GM21619 (cell line): ENCODE results near the gene ZNF506.
"Not testable (repeated sequence)": the region's sequence is repeated elsewhere in the genome, so short reads cannot be mapped to it uniquely, and the experiment has no call there.

ENCODE experiments used
- ATAC-seq: cut with Tn5 transposase; IDR thresholded peaks from one replicate; pipeline ENCODE4 v1.9.1; 2021; ENCODE audit not compliant: unreplicated experiment

ZNF506 gene

GRCh38 chr19:19746286-19747213 lies 75.0 kb downstream of the ZNF506 start:
- ATAC-seq: no peak

- ATAC-seq: no peak
Measured at GRCh38 chr19:19745496-19746285, 75.9 kb downstream of the ZNF506 start.

GRCh38 chr19:19744641-19745040 lies 76.9 kb downstream of the ZNF506 start:
- no peak for ATAC-seq

- not testable (repeated sequence) for ATAC-seq
Measured at GRCh38 chr19:19743921-19744320, 77.6 kb downstream of the ZNF506 start.

DNA sequence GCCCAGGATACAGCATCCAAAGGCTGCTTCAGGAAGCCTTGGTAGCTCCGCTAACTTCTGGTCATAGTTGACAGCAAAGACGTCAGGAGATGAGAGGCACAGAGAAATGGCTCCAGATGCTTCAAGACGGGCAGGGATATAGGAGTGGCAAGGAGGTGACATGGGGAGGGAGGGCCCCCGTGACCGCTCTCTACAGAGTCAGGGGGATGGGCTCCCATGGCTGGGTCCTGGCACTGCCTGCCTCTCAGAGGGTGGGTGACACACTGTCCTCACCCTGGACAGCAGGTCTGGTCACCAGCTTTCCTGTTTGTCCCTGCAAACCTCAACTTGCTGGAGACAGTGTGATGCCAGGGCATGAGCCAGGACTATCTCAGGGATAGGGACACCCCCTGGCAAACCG lies 78.4 kb downstream of the ZNF506 start:
- no peak for ATAC-seq

- ATAC-seq: no peak
Measured at GRCh38 chr19:19742773-19743172, 78.8 kb downstream of the ZNF506 start.
